Epithelial cell of umbilical artery (primary cell): Measurements from ENCODE around the gene PLCE1. TPM values are rescaled to one million over a fixed set of nuclear protein-coding genes. Genes with fewer than 3 reads are reported as not detected.

ENCODE experiments used
- total RNA-seq: library from RNA; depleted of rRNA; stranded (reverse); fragments of >200 nt; gene quantifications from 2 replicates; pipeline ENCODE4 v1.2.3, GENCODE V29; 2014

The PLCE1 gene
- total RNA-seq, result under 0.01 TPM in 2 replicates

GRCh38 chr10:93993782-93994437 is at the start of gene PLCE1:
TSS of gene PLCE1 (plus strand) at chr10:93993931. CDS start at chr10:94031047, 37,116 bp downstream.

Other genes starting within 250 kb of the PLCE1 start
- gene LGI1, start 236.0 kb upstream of the PLCE1 start, total RNA-seq, result not detected in 2 replicates
- gene SLC35G1, start 100.0 kb upstream of the PLCE1 start, total RNA-seq, result 2.3 and 4.2 TPM in 2 replicates